ENCODE data around the gene ZIC2.

ZIC2 gene

DNA sequence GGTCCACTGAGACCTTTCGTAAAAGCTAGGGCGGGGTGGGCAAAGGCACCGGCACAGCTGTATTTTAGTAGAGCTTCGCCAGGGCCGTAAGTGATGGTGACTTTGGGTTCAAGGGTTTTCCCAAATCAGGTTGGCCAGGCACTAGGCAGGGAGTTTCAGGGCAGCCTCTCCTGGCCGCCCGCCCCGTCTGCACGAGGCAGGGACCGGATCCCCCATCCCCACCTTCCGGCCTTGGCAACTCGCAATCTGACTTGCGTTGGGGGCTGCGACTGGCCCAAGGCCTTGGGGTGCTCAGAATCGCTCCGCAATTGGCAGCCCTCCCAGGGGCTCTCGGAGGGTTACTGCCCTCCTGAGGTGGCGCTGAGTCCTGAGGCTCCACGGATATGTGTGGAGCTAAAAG lies 6.0 kb upstream of the ZIC2 start:
- no peak for DNase-seq

DNA sequence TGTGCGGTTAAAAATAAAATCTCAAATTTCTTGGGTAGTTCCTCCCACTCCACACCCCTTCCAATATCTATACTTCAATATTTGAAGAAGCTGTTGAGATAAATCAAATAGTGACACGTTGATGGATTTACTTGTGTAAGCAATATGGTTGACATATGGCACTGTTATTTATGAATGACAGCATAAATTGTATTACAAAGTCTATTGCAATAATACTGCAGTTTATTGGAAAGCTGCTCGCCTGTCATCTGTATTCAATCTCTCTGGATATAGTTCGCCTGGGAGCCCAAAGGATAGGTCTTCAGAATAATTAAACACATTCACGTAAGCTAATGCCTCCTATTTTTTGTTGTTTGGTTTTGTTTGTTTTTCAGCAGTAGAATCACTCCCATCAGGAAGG lies 5.0 kb upstream of the ZIC2 start:
- DNase-seq, result no peak

DNA sequence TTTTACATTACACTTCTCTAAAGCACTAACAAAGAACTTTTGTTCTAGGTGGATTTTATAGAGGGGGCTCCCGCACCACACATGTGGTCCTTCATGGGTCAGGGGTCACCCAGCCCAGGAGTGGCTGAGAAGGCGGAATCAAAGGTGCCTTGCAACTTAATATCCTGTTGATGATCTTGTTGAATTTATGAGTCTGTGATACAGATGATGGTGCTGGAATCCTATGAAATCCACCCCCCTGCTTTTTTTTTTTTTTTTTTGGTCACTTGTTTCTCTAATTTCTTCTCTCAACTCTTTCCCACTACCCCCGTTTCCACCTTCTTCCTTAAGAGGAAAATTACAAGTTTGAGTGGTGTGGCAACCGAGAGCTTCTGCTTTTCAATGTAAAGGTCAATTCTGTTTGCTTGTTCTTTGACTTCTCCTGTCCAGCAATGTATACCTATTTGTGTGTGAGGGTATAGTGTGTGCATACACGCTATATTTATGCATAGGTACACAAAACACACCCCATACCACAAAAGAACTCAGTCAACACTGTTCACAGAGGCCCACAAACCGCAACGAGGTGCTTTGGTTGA lies 4.2 kb upstream of the ZIC2 start:
- DNase-seq, result no peak

DNA sequence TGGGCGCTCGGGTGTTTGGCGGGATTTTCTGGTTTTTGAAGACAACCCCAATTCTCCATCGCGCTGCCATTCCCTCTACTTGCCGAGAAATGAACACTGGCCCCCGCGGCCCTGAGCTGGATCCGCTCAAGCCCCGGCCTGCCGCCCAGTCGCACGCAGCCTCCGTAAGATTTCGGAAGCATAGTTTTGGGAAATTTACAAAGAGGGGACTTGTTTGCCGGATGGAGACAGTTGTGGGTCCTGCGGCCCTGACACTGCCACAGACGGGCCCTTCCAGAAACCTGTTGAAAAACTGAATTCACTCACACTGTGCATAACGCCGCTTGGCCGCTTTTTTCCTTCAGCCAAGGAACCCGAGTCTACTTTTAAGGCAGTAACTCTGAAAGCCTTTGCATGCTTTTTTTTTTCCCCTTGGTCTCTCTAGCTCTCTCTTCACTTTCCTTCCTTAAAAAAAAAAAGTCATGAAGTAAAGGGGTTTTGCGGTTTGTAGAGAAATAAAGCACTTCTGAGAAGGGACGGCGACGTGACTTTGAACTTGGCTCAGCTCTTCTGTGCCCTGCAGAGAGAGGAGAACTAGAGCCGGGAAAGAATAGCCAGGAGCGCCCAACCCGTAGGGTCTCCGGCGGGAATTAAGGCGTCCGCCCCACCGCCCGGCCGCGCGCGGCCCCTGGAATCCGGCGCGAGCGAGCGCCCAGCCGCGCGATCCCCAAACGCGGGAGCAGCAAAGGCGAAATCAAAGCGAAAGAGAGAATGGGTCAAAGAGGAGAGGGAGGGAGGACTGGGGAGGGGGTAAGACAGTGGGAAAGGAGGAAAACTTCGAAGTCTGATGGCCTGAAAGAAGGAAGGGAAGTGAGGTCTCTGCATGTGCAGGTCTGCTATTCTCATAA lies 3.4 kb upstream of the ZIC2 start:
- DNase-seq, result no peak

DNA sequence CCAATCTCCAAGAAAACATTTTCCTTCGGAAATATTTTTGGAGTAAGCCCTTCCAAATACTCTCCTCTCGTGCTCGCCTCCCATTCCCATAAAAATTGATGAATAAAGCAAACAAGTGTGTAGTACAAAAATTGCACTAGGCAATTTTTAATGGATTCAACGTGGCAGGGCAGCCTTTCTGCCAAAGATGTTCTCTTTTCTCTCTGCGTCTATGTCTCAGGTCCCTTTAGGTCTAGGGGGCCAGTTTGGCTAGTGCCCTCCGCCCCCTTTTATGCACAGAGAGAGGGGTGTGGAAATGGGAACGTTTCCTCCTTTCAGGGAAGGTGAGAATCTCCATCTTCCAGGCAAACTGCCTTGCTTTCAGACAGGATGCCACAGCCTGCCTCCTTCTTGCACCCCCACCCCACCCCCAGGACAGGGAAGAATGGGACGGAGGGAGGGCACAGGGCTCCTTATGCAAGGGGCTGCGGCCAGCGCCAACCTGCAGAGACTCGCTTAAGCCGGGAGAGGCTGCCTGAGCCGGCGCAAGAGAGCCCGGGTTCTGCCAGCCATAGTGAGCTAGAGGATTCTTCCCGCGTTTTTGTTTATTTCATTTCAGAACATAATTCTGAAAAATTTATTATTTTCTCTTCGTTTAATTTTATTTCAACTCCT lies 2.7 kb upstream of the ZIC2 start:
- no peak for DNase-seq

DNA sequence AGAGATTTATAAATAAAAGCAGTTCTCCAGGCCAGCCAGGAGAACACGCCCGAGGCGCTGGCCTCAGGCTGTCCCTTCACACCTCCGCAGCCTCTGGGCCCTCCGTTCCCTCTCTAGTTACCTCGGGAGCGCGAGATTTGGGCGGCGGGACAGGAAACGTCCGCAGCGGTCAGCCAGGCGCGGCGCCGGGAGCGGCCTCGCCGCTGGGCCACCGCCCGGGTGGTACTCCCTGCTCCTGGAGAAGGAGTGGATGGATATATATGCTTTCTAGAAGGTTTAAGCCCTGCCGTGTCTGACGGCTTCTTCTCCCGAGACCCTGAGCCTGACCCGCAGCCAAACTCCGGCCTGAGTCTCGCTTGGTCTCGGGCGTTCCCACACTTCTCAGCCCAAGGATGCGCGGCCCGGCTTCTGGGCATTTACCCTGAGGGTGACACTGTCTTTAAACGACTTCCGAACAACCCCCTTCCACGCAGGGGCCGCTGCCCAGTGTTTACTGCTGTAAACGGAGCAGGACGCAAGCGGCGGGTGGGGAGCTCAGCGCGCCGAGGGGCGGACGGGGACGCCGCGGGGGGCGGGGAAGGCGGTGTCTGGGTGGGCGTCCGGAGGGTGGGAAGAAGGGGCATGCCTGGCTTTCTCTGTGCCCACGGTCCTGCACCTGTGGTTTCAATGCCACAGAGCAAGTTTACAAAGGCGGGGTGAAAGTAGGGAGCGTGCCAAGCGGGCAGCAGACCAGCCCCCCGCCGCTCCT lies 2.0 kb upstream of the ZIC2 start:
- no peak for DNase-seq

DNA sequence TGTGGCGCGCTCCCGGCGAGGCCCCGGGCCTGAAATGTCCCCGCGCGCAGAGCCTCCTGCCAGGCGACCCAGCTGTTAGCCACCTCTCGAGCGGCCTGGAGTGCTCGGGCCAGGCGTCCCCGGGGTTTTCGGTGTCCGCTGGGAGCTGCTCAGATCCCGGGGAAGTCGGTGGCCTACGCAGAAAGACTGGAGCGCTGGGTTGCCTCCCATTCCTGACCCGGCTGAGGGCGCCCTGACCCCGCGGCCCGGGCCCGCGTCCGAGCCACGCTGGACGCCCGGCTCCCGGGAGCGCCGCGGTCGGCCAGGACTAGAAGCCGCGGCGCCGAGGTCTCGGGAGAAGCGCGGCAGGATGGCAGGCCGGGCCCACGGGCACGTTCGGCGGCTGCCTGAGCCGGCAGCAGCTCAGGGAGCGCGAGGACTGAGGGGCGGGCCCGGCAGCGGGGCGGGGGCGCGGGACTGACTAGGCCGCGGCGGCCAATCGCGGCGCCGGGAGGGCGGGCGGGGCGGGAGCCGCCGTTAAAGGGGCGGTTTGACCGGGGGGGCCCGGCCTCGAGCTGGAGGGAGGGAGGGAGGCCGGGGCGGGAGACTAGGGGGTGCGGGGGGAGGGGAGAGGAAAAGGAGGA lies 1.3 kb upstream of the ZIC2 start:
- DNase-seq, result peak; percentile 61

DNA sequence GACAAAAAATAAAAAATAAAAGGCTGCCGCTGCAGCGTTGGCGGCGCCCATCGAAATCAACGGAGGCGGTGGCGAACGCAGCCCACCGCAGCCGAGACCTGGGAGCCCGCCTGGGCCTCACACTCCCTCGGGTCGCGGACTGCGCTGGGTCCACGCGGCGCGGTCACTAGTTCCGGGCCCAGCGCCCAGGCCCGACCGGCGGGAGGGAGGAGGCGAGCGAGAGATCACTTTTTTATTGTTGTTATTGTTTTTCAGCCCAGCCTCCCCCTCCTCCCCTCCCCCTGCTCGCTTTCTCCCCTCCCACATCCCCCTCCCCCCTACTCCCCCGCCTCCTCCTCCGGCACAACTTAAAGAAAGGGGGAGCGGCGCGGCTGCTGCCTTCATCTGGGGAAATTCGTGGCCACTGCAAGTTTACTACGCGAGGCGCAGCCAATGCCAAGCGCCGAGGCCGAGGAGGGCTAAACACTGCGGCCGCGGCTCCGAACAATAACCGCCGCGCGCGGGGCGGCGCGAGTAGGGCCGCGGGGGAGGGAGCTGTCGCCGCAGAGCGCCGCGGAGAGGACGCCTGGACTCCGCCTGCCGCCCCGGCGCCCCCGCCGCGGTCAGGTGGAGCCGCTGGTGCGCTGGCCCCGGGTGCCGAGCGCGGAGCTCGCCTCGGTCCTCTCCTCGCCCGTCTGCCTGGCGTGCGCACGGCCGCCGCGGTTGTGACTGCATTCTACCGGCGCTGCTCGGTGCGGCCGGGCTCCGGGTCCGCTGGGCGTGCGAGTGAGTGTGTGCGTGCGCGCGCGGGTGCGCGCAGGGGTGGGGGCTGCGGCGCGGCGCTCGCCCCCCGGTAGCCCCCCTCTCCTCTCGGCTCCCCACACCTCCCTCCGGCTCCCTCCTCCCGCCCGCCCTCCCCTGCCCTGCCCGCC lies 505 bp upstream of the ZIC2 start:
- no peak for DNase-seq

DNA sequence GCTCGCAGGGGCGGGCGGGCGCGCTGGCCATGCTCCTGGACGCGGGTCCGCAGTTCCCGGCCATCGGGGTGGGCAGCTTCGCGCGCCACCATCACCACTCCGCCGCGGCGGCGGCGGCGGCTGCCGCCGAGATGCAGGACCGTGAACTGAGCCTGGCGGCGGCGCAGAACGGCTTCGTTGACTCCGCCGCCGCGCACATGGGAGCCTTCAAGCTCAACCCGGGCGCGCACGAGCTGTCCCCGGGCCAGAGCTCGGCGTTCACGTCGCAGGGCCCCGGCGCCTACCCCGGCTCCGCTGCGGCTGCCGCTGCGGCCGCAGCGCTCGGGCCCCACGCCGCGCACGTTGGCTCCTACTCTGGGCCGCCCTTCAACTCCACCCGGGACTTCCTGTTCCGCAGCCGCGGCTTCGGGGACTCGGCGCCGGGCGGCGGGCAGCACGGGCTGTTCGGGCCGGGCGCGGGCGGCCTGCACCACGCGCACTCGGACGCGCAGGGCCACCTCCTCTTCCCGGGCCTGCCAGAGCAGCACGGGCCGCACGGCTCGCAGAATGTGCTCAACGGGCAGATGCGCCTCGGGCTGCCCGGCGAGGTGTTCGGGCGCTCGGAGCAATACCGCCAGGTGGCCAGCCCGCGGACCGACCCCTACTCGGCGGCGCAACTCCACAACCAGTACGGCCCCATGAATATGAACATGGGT lies 599 bp downstream of the ZIC2 start:
- DNase-seq, result no peak

DNA sequence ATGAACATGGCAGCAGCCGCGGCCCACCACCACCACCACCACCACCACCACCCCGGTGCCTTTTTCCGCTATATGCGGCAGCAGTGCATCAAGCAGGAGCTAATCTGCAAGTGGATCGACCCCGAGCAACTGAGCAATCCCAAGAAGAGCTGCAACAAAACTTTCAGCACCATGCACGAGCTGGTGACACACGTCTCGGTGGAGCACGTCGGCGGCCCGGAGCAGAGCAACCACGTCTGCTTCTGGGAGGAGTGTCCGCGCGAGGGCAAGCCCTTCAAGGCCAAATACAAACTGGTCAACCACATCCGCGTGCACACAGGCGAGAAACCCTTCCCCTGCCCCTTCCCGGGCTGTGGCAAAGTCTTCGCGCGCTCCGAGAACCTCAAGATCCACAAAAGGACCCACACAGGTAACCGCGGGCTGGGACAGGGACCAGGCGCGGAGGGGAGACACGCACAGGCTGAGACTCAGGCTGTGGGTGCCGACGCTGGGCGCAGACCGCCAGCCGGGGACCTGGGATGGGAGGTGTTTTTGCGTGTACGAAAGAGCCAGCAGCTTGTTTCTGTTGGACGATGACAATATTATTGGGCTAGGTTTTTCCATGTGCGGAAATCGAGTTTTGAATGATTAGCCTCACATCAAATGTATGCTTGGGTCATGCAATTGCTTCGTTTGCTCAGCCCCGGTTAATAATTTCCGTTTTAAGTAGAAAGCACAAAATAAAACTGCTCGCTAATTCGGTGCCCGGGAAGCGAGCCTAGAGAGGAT lies 1.3 kb downstream of the ZIC2 start:
- DNase-seq, result no peak

DNA sequence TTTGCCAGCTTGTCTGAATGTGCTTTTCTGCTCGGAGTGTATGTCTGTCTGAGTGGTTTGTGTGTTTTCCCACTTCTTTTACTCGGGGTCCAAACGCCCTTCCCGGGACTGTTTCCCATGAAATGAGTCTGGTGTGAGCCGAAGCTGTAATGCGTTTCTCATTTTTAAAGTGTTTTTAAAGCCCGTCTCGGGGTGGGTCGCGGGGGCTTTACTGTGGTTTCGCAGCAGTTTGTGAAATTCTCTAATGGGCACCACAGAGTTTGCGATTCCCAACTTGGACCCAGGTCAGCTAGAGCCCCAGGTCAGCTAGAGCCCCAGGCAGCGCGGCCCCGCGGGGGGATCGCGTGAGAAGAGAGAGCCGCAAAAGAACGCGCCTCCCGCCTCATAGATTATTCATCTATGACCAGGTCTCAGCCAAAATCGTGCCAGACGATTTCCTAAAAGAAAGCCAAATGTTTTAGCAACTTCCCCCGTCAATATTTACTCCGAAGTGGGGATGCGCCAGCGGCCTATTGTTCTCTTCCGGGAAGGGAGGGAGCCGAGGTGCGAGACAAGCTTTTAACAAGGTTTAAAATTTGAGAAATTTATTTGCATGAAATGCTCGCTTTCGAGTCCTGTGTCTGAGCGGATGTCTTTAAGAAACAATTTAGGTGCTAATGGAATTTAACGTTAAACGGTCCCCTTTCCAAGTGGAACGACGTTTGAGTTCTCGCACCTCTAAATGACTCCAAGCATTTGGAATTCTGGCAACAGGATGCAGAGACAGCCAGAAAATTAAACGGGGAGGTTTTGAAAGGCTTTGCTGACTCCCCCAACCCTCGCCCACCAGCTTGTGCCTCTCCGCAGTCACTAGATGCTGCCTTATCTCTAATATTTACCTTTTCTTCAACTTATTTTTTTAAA lies 2.2 kb downstream of the ZIC2 start:
- DNase-seq, result peak; percentile 36

DNA sequence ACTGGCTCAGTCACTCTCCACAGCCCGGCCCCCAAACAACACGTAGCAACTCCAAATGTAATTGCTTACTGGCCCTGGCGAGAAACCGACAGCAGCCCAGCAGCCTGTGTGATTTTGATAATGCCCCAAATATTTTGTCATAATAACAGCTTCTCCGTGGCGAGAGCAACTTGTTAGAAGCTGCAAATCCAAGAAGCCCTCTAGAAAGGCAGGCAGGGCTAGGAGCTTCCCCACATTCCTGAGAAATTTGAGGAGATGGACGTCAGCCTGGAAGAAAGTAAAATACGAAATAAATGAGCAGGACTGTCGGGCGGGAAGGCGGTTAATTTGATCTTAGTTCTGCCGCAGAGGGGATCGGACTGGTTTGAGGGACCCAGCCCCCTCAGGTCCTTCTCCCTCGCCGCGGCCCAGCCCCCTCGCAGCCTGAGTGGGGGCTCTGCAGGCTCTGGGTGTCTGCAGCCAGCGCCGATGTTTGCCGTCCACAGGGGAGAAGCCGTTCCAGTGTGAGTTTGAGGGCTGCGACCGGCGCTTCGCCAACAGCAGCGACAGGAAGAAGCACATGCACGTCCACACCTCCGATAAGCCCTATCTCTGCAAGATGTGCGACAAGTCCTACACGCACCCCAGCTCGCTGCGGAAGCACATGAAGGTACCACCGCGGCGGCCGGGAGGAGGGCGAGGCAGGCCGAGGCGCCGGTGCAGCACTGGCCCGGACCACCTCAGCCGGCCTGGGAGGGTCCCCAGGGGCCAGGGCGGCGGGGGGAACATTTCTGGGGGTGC lies 3.1 kb downstream of the ZIC2 start:
- no peak for DNase-seq

DNA sequence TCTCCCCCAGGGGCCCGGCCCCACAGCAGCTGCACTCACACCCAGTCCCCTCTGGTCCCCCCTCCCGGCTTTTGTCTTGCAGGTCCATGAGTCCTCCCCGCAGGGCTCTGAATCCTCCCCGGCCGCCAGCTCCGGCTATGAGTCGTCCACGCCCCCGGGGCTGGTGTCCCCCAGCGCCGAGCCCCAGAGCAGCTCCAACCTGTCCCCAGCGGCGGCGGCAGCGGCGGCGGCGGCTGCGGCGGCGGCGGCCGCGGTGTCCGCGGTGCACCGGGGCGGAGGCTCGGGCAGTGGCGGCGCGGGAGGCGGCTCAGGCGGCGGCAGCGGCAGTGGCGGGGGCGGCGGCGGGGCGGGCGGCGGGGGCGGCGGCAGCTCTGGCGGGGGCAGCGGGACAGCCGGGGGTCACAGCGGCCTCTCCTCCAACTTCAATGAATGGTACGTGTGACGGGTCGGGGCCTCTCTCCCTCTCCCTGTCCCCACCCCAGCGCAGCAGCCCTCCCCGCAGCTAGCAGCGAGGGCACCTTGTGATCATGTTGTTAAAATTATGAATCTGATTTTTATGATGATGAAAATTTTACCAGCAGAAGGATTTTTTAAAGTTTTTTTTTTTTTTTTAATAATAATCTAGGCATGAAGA lies 3.8 kb downstream of the ZIC2 start:
- DNase-seq, result no peak

DNA sequence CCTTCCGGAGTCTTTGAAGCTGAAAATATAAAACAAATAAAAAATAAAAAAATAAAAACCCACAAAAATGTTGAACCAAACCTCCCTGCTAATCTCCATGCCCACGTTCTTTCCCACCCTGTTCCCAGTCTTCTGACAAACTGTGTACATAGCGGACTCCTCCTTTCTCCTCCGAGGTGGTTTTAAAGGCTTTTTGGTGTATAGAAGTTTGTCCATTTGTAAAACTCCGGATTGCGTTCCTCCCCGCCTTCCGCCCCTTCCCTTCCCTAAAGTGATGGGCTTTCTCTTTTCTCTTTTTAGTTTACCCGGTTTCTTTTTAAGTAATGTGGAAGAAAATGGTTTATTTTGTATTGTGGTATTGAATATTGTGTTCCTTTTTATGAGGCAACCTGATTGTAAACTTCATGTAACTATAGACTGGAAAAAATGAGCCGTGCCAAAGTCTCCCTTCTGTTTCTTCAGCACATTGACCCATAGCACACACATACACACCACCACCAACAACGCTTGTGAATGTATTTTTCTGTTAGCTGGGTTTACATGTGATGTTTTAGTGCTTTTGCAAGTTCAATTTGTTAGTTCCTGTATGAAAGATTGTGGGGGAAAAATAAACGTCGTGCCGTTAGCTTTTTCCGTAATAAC lies 4.4 kb downstream of the ZIC2 start:
- no peak for DNase-seq

DNA sequence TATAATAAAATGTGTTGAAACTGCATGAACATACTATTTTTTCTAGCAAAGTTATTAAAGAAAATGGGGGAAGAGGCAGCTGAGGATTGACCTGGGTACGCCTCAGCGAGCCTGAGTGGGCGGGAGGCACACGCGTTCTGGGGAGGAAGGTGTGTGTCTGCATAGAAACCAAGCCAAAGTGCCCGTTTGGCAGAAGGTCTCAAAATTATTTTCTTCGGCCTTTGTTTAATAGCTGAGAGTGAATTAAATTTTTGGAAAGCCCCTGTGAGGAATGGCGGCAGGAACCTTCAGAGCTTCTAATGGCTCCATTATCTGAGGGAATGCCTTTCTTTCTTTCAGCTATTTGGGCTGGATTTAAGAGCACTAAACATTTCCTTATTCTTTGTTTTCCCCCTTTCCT lies 5.2 kb downstream of the ZIC2 start:
- DNase-seq, result no peak

DNA sequence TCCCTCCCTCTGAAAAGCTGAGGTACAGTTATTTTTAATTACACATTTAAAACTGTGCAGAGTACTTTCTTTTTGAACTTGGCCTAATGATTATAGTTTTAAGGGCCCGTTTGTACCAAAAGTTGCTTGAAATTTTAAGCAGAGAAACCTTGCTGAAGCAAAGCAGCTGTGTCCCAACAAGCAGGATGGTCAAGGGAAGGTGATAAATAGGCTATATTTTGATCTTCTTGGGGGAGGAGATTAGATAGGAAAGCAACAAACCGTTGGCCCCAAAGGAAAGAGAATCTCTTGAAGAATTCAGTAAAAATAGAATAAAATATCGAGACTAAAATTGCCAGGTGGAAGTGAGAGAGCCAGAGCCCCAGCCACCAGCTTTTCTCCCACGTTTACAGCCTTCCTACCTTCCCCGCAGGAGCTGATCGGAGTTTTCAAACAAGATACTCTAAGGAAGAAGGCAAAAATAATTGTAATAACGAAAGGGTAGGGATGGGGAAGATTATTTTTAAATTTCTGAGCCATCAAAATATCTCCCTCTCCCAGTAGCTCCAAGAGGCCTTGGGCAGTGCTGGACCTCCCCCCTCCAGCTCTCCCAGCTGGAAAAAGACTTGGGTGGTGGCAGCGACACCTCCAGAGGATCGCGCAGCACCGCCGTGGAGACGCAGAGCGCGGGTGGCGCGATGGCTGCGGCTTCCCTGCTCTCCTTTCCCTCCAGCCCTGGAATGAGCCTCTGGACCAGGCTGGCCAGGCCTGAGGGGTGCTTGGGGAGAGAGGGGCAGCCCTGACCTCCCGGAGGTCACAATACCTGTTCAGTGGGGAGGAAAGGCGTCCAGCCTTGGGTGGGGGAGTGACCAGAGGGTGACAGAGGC lies 5.8 kb downstream of the ZIC2 start:
- DNase-seq, result no peak

All from fibroblast of skin of right quadriceps (primary cell).